IgD-negative memory B cell (primary cell): ENCODE measurements around the gene NBPF1. TPM values are rescaled to one million over a fixed set of nuclear protein-coding genes. Genes with fewer than 3 reads are reported as not detected.
"Not testable (repeated sequence)": the region's sequence is repeated elsewhere in the genome, so short reads cannot be mapped to it uniquely, and the experiment has no call there.

Source experiments
- H3K27ac Mint-ChIP-seq, 3 donors: one replicate each; pipeline ENCODE4 v1.8.0; 2020 to 2022; ENCODE audit warnings: mild to moderate bottlenecking in 3 of 3, mixed read lengths in 3 of 3, moderate library complexity in 1 of 3
- H3K27me3 Mint-ChIP-seq: one replicate; pipeline ENCODE4 v1.8.0; 2021; ENCODE audit warnings: mixed read lengths
- H3K36me3 Mint-ChIP-seq: one replicate; pipeline ENCODE4 v1.8.0; 2020; ENCODE audit warnings: mild to moderate bottlenecking, mixed read lengths
- H3K4me1 Mint-ChIP-seq, 3 donors: one replicate each; pipeline ENCODE4 v1.8.0; 2020 to 2022; ENCODE audit warnings: mixed read lengths in 3 of 3, mild to moderate bottlenecking in 1 of 3
- H3K4me3 Mint-ChIP-seq, 4 donors: one replicate each; pipeline ENCODE4 v1.8.0; 2020 to 2022; ENCODE audit warnings: mild to moderate bottlenecking in 4 of 4, mixed read lengths in 4 of 4, moderate library complexity in 3 of 4
- H3K9me3 Mint-ChIP-seq, 3 donors: one replicate each; pipeline ENCODE4 v1.8.0; 2020 to 2021; ENCODE audit warnings: mixed read lengths in 3 of 3, mild to moderate bottlenecking in 1 of 3
- polyA plus RNA-seq: library from polyadenylated mRNA; unstranded; fragments of 300-500 nt; fragmentation: Illumina TruSeq; gene quantifications from one replicate; pipeline ENCODE4 v1.2.3, GENCODE V29; 2021

The NBPF1 gene
- polyA plus RNA-seq, 1 donor from 2014 or later, result 15.5 TPM

DNA sequence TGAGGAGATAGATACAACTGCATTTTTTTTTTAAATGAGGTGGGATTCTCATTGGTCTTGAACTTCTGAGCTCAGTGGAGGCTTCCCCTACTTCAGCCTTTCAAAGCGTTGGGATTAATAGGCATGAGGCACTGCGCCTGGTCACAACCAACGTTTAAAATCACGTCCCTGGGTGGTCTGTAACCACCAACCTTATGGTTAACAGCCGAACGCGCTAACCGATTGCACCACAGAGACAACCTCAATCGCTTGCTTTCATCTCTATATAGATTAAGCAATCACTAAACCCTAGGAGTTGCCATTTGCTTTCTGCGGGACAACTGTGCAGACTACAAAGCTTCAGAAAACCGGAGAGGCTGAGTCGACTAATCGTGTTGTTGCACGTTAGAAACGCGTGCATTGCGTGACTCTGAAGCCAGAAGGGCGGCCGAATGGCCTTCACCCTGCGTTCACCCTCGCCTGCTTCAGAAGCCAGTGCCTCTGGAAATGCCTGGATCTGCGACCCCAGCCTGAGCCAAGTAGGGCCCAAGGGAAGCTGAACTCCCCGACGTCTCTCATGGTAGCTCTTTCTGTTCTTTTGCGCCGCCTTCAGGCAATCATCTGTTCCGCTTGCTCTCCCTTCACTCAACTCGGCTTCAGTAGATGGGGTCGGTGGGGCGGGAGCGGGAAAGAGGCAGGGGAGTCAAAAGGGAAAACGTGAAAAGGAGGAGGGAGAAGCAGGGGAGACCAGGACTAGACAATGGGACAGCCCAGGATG is 81.0 kb downstream of the NBPF1 start:
- H3K4me1 Mint-ChIP-seq, H3K36me3 Mint-ChIP-seq, H3K9me3 Mint-ChIP-seq: not testable (repeated sequence)
- Mint-ChIP-seq H3K27ac (peak overlapping the region in 1 of 3 donors; percentile 50), H3K4me3 (peak overlapping the region in 1 of 4 donors; percentile 32), H3K27me3 (peaks cover 15% of the 10 kb centered on the region)

GRCh38 chr1:16528338-16528737 is 85.0 kb downstream of the NBPF1 start:
- H3K27me3 Mint-ChIP-seq, H3K36me3 Mint-ChIP-seq, H3K4me1 Mint-ChIP-seq, H3K4me3 Mint-ChIP-seq, H3K27ac Mint-ChIP-seq, H3K9me3 Mint-ChIP-seq: not testable (repeated sequence)

DNA sequence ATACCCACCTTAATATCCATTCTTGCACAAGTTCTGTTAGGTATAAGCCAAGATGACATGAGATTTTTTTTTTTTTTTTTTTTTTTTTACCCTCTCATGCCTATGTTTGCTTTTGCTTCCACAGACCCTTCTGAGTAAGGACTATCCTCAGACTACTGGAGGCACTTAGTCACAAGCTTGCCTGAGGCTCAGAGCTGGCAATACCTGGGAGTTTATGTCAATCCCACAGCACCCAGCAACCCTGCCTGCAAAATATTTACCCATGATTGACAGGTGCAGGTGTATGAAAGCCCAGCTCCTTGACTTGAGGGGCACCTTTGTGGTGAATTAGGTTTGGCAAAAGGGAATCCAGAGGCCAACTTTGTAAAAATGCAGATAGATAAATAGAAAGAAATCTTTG is 87.6 kb downstream of the NBPF1 start:
- not testable (repeated sequence) for H3K4me3 Mint-ChIP-seq, H3K27me3 Mint-ChIP-seq, H3K4me1 Mint-ChIP-seq, H3K27ac Mint-ChIP-seq, H3K9me3 Mint-ChIP-seq, H3K36me3 Mint-ChIP-seq

- not testable (repeated sequence) for H3K9me3 Mint-ChIP-seq, H3K4me1 Mint-ChIP-seq, H3K27ac Mint-ChIP-seq, H3K36me3 Mint-ChIP-seq
- Mint-ChIP-seq H3K27me3 (peaks cover 22% of the 10 kb centered on the region), H3K4me3 (peak overlapping the region in 1 of 4 donors; percentile 7)
Measured at GRCh38 chr1:16521679-16522078, 91.7 kb downstream of the NBPF1 start.

GRCh38 chr1:16521288-16521583 is 92.1 kb downstream of the NBPF1 start:
- Mint-ChIP-seq H3K4me3 (peak overlapping the region in 1 of 4 donors; percentile 21), H3K27me3 (peaks cover 22% of the 10 kb centered on the region), H3K9me3 (no peaks in the 10 kb centered on the region), H3K27ac (no peak overlapping the region), H3K36me3 (no peaks in the 10 kb centered on the region), H3K4me1 (peaks cover 0 to 5% (median 1%) of the 10 kb centered on the region in 3 donors)

- not testable (repeated sequence) for H3K4me1 Mint-ChIP-seq, H3K36me3 Mint-ChIP-seq, H3K27ac Mint-ChIP-seq, H3K9me3 Mint-ChIP-seq
- peak overlapping the region in 3 of 4 donors; percentile 7 to 61 (median 51) for H3K4me3 Mint-ChIP-seq
- peaks cover 22% of the 10 kb centered on the region for H3K27me3 Mint-ChIP-seq
Measured at GRCh38 chr1:16520435-16521287, 92.7 kb downstream of the NBPF1 start.

- peak overlapping the region in 1 of 3 donors; percentile 29 for H3K27ac Mint-ChIP-seq
- H3K9me3 Mint-ChIP-seq, H3K4me1 Mint-ChIP-seq, H3K36me3 Mint-ChIP-seq: not testable (repeated sequence)
- H3K4me3 Mint-ChIP-seq, result peak overlapping the region in 1 of 4 donors; percentile 22
- H3K27me3 Mint-ChIP-seq, result peaks cover 22% of the 10 kb centered on the region
Measured at GRCh38 chr1:16519255-16519951, 94.0 kb downstream of the NBPF1 start.

GRCh38 chr1:16518913-16519254 is 94.5 kb downstream of the NBPF1 start:
- H3K9me3 Mint-ChIP-seq, H3K36me3 Mint-ChIP-seq, H3K27ac Mint-ChIP-seq, H3K4me1 Mint-ChIP-seq: not testable (repeated sequence)
- Mint-ChIP-seq H3K27me3 (peaks cover 22% of the 10 kb centered on the region), H3K4me3 (peak overlapping the region in 1 of 4 donors; percentile 22)

GRCh38 chr1:16516694-16517410 is 96.5 kb downstream of the NBPF1 start:
- H3K4me1 Mint-ChIP-seq, H3K4me3 Mint-ChIP-seq, H3K36me3 Mint-ChIP-seq, H3K9me3 Mint-ChIP-seq: not testable (repeated sequence)
- Mint-ChIP-seq H3K27me3 (peaks cover 22% of the 10 kb centered on the region), H3K27ac (peak overlapping the region in 1 of 3 donors; percentile 44)

- not testable (repeated sequence) for H3K27ac Mint-ChIP-seq, H3K4me3 Mint-ChIP-seq, H3K27me3 Mint-ChIP-seq, H3K36me3 Mint-ChIP-seq, H3K4me1 Mint-ChIP-seq, H3K9me3 Mint-ChIP-seq
Measured at GRCh38 chr1:16514107-16515055, 99.0 kb downstream of the NBPF1 start, which contains the start of gene RNU1-1. Gene RNU1-1, minus strand, starts transcription at chr1:16514285.

GRCh38 chr1:16513412-16514106 is 99.8 kb downstream of the NBPF1 start:
- H3K27ac Mint-ChIP-seq, H3K9me3 Mint-ChIP-seq, H3K36me3 Mint-ChIP-seq, H3K4me3 Mint-ChIP-seq, H3K4me1 Mint-ChIP-seq, H3K27me3 Mint-ChIP-seq: not testable (repeated sequence)

GRCh38 chr1:16512624-16513411 is 100.5 kb downstream of the NBPF1 start:
- not testable (repeated sequence) for H3K36me3 Mint-ChIP-seq, H3K9me3 Mint-ChIP-seq, H3K4me1 Mint-ChIP-seq, H3K4me3 Mint-ChIP-seq, H3K27ac Mint-ChIP-seq, H3K27me3 Mint-ChIP-seq
